ENCODE results near the gene SLIT1. TPM values are rescaled to one million over a fixed set of nuclear protein-coding genes. Genes with fewer than 3 reads are reported as not detected.

SLIT1 gene
- total RNA-seq, 4 donors from 2014 or later = 0.10 to 0.13 TPM; not detected in 2

DNA sequence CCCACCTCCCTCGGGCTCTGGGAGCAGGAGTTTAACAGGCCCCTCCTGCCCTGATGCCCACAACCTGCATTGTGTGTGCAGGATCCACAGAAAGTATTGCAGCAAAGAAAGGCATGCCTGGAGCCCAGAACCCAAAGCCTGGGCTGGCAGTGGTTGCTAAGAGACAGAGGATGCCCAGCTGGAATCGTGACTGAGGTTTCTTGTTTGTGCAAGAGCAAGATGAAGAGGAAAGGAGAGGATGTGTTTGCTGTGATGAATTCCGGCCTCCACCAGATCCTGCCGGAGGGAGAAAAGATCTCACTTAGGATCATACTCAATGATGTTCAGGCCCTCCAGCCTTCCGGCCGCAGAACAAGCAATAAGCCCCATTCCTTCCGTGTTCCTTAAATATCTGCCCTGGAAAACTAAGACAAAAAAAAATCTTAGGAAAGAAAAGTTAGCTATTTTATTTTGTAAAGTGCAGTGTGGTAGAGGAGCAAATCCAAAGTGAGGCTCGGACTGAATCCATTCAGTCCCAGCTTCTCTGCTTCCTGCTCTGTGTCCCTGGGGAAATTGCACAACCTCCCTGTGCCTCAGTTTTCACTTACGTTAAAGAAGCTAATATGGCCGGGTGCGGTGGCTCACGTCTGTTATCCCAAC, 57.1 kb downstream of the SLIT1 start:
- intact Hi-C loops (cut with DNase I; ENCODE audit: low total_unique reads) = no loop called here
- TF ChIP-seq CTCF (IDR thresholded peaks at IDR 0.05 in 4 of 5, conservative IDR thresholded peaks at IDR 0.05 in 1 of 5) (no peak), POLR2A (IDR thresholded peaks at IDR 0.05) (no peak)
- no peaks in the 10 kb centered on the region for H3K9me3 ChIP-seq
- in situ Hi-C loops (cut with MboI; ENCODE audit: low sequenced_read_pairs in 4 of 4) = no loop called here
- no peaks in the 10 kb centered on the region for H3K27me3 ChIP-seq
- DNase-seq = no peak
- no peak overlapping the region for H3K27ac ChIP-seq
- H3K4me1 ChIP-seq = no peaks in the 10 kb centered on the region
- no peak for ATAC-seq
- no peaks in the 10 kb centered on the region for H3K36me3 ChIP-seq
- H3K4me3 ChIP-seq = no peak overlapping the region

- Histone ChIP-seq H3K9me3 (no peaks in the 10 kb centered on the region), H3K36me3 (no peaks in the 10 kb centered on the region), H3K4me1 (no peaks in the 10 kb centered on the region), H3K4me3 (no peak overlapping the region), H3K27ac (no peak overlapping the region), H3K27me3 (no peaks in the 10 kb centered on the region)
- DNase-seq (no peak), ATAC-seq (no peak)
- intact Hi-C loops (cut with DNase I; ENCODE audit: low total_unique reads) (no loop called here), in situ Hi-C loops (cut with MboI; ENCODE audit: low sequenced_read_pairs in 4 of 4) (no loop called here)
- no peak for TF ChIP-seq CTCF (IDR thresholded peaks at IDR 0.05 in 4 of 5, conservative IDR thresholded peaks at IDR 0.05 in 1 of 5)
- TF ChIP-seq POLR2A (IDR thresholded peaks at IDR 0.05) = no peak
These were observed 57.7 kb downstream of the SLIT1 start for GRCh38 chr10:97128039-97128492.

DNA sequence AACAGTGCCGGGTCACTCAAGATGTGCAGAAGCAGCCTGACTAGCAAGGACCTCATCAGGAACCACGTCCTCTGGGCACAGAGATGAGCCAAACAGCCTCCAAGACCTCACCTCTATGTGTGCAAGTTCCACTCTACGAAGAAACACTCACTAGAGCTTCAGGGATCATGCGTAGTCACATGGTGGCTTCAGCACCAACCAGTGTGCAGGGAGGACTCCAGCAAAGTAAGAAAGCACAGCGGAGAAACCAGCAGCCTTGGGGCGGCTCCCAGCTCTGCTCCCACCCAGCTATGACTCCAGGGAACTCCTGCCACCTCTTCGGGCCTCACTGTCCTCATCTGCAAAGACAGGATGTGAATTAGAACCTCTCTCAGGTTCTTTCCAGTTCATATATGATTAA, 58.2 kb downstream of the SLIT1 start:
- no peaks in the 10 kb centered on the region for H3K9me3 ChIP-seq
- intact Hi-C loops (cut with DNase I; ENCODE audit: low total_unique reads) = no loop called here
- ATAC-seq (no peak), DNase-seq (no peak)
- H3K4me1 ChIP-seq = no peaks in the 10 kb centered on the region
- H3K27me3 ChIP-seq = no peaks in the 10 kb centered on the region
- H3K27ac ChIP-seq = no peak overlapping the region
- no peak for TF ChIP-seq CTCF (IDR thresholded peaks at IDR 0.05 in 4 of 5, conservative IDR thresholded peaks at IDR 0.05 in 1 of 5)
- no peaks in the 10 kb centered on the region for H3K36me3 ChIP-seq
- in situ Hi-C loops (cut with MboI; ENCODE audit: low sequenced_read_pairs in 4 of 4) = no loop called here
- H3K4me3 ChIP-seq = no peak overlapping the region

GRCh38 chr10:97124211-97124610, 61.5 kb downstream of the SLIT1 start:
- ATAC-seq (no peak), DNase-seq (no peak)
- Histone ChIP-seq H3K27me3 (no peaks in the 10 kb centered on the region), H3K9me3 (no peaks in the 10 kb centered on the region), H3K4me3 (no peak overlapping the region), H3K27ac (no peak overlapping the region), H3K4me1 (no peaks in the 10 kb centered on the region), H3K36me3 (no peaks in the 10 kb centered on the region)
- in situ Hi-C loops (cut with MboI; ENCODE audit: low sequenced_read_pairs in 4 of 4) (no loop called here), intact Hi-C loops (cut with DNase I; ENCODE audit: low total_unique reads) (no loop called here)
- TF ChIP-seq POLR2A (IDR thresholded peaks at IDR 0.05) = no peak
- TF ChIP-seq CTCF (IDR thresholded peaks at IDR 0.05 in 4 of 5, conservative IDR thresholded peaks at IDR 0.05 in 1 of 5) = no peak

- Histone ChIP-seq H3K9me3 (no peaks in the 10 kb centered on the region), H3K27me3 (no peaks in the 10 kb centered on the region), H3K36me3 (no peaks in the 10 kb centered on the region), H3K4me3 (no peak overlapping the region), H3K4me1 (no peaks in the 10 kb centered on the region), H3K27ac (no peak overlapping the region)
- TF ChIP-seq CTCF (IDR thresholded peaks at IDR 0.05 in 4 of 5, conservative IDR thresholded peaks at IDR 0.05 in 1 of 5) (no peak), POLR2A (IDR thresholded peaks at IDR 0.05) (no peak)
- in situ Hi-C loops (cut with MboI; ENCODE audit: low sequenced_read_pairs in 4 of 4) (no loop called here), intact Hi-C loops (cut with DNase I; ENCODE audit: low total_unique reads) (no loop called here)
- ATAC-seq (no peak), DNase-seq (no peak)
These were observed 62.0 kb downstream of the SLIT1 start for GRCh38 chr10:97123765-97124164.
